GM15510 (cell line): ENCODE results near the gene GNB1L.

Experiments used
- POLR2A ChIP-seq: IDR thresholded peaks from 3 replicates; pipeline ENCODE4 v1.6.1; 2011; ENCODE audit warnings: borderline replicate concordance; ENCODE audit not compliant: insufficient read length; ENCODE audit errors: extremely low read depth

Gene GNB1L

DNA sequence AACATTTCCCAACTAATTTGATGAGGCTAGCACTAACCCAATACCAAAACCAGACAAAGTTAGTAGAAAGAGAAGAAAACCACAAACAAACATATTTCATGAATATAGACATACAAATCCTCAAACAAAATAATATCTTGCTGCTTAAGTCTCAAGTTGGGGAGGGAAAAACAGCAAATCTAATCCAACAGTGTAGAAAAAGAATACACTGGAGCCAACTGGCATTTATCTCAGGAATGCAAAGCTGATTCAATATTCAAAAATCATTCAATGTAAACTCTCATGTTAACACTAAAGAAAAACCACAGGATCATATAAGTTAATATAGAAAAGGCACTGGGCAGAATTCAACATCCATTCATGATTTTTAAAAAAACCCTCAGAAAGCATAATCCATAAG, 18.2 kb downstream of the GNB1L start:
- no peak for TF ChIP-seq POLR2A

DNA sequence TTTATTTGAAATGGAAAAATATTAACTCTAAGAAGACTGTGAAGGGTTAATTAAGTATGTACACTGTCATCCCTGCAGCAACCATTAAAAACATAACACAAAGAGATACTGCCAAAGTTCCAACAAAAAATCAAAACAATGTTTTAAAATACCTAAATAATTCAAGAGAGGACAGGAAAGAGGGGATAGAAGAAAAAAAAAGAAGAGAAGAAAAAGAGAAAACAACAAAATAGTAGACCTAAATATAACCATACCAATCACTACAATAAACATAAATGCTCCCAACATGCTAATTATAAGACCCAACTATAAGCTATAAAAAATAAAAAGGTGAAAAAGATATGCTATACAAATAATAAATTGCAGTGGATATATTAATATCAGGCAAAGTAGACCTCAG, 20.1 kb downstream of the GNB1L start:
- TF ChIP-seq POLR2A = no peak

DNA sequence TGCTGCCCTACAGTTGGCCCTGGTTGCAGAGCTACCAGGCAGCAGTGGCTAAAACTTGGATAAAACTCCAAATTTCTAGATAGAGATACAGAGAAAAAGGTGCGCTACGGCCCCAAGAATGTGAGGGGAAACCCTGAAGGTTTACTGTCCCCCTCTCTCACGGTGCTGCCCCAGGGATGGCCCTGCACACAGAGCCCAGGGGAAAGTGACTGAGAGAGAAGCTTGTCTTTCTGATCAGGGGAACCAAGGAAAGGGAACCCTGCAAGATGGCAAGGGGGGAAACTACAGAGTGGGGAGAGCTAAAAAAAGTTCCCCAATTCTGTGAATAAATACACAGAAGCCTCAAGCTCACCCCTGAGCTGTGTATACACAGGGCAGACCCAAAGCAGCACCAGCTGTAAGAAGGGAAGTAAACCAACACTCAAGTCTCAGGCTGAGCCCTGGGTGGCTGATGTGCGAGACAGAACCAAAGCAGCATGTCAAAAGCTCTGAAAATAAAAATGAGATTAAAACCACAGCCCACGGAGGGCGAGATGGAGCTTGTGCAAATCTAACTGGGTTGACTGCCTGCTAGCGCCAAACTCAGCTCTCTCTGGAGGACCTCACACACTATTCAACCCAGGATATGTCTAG, 22.1 kb downstream of the GNB1L start:
- no peak for TF ChIP-seq POLR2A

DNA sequence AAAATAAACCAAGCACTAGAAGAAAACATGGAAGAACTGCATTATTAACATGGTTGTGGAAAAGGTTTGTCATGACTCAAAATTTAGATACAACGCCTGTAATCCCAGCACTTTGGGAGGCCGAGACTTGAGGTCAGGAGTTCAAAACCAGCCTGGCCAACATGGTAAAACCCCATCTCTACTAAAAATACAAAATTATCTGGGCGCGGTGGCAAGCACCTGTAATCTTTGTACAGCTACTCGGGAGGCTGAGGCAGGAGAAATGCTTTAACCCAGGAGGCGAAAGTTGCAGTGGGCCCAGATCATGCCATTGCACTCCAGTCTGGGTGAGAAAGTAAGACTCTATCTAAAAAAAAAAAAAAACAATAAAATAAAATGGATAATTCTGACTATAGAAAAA, 23.7 kb downstream of the GNB1L start:
- no peak for TF ChIP-seq POLR2A

DNA sequence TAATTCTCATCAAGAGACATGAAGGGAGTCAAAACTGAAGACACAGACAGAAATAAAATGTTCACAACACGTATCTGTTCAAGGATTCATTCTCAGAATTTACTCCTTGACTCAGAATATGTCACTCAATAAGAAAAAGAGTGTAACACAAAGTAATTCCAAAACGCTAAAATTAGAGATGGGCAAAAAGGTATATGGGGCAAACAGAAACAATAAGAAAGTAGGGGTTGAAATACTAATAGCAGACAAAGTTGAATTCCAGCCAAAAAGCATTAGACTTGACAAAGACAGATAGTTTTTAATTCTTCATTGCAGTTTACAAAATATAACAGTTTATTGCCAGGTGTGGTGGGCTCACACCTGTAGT, 26.7 kb downstream of the GNB1L start:
- no peak for TF ChIP-seq POLR2A

DNA sequence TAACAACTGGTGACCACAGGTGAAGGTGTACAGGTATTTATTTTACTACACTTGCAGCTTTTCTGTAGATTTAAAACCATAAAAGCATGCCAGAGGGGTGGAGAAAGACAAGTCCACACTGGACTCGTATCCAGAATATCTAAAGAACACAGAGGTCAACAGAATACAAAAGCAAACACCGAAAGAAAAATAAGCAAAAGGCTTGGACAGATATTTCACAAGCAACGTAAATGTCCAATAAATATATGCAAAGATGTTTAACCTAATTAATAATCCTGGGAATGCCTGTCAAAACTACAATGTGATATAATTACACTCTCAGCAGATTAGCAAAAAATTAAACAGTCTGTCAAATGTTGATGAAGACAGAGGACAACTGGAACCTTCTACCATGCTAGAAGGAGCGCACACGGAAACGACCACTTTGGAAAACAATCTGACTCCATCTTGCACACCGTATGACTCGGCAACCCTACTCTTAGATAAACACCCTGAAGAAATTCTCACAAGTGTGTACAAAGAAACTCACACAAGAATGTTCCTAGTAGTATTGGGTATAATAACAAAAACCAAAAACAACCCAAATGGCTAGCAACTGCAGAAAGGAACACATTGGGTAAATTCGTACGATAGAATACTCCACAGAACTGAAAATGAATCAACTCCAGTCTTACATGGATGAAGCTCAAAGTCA, 27.2 kb downstream of the GNB1L start:
- TF ChIP-seq POLR2A = no peak

DNA sequence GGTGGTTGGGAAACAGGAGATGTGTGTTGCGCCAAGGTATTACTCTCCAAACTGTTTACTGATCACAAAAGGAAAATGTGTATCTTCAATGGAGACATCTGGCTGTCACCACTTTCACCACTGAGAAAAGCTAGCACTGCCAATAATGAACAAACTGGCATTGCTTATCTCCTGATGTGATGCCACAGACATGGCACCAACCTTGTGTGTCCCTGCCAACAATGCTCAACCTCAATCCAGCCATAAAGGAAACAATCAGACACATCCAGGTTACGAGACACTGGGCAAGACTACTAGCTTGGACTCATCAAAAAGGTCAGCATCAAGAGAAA, 28.1 kb downstream of the GNB1L start:
- TF ChIP-seq POLR2A = no peak

DNA sequence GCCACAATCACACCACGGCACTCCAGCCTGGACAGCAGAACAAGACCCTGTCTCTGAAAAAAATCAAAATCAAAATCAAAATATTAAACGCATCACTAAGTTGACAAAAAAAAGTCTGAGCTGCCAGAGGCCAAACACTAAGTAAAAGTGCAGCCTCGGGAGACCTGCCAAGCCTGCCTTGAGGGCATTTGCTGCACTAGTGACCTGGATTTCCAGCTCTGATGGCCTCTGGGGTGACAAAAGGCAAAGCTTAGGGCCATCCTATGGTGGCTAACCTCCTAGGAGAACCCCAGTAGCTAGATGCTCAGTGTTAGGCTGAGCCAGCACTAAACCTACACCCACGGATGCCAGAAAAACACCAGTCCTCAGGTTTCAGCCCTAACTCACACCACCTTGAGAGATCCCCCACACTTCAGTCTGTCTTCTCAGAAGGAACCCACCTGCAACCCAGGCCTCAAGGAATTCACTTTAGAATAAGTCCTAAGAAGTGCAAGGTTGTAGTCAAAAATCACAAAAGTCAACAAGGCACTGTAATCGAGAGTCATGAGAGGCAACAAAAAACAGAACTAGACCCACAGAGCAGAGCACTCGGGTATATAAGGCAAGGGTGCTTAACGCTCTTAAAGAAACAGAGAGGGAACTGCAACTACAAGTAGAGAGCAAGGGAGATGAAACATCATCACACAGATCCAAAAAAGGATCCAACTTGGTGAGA, 28.6 kb downstream of the GNB1L start:
- TF ChIP-seq POLR2A = no peak

DNA sequence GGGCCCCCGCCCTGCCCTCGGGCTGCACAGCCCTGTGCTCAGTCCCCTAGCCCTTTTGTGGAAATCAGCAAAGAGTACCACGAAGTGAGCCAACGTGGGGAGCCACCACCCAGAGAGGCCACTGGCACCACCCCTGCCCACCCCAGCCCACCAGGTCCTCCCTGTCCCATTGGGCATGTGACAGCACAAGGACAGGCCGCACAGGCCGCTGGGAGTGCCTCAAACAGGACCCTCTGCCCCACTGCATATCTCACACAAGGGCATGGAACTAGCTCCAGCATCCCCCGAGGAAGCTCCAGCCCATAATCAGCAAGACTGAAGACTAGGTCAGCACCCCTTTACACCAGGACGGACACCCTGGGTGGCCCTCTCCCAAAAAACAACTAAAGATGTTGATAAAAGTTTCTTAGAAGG, 29.7 kb downstream of the GNB1L start:
- no peak for TF ChIP-seq POLR2A

DNA sequence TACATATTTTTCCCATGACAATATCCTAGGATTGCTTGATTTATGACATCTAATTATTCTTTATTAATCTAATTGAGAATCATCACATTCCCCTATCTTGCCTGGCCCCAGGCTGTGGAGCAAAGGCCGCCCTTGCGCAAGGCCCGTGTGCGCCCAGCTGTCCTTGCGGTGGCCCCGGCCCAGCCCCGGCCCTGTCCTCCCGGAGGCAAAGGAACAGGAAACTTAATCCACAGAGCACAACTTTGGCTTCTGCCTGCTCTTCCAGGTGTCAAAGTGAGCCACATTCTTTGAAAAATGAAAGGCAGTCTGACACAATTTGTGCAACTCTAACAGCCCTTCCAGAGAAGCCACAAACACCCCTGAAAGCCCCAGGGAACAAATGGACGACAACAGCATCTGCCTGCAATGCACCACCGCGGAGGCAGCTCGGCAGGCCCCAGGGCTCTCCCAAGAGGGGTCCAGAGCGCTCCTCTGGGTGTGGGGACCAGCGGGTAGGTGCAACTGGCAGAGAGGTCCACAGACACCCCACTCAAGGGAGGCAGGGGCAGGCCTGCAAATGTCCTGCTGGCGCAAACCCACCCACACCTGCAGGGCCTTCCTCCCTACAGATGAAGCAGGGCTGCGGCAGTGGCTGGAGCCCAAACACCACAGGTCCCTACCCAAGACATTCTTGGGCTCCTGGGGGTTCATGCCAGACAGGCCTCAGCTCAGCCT, 30.3 kb downstream of the GNB1L start:
- no peak for TF ChIP-seq POLR2A

DNA sequence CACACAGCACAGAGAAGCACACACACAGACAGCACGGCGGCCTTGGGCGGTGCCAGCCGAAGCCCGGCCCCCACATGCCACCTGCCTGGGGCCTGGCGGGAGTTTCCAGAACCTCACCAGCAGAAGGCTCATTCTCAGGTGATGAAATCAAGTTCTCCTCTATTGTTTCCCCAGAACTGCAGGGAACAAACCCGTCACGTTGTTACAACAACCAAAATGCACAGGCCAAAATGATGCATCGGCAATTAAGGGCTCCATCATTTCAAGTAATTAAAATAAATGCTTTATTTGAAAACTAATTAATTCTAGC, 30.8 kb downstream of the GNB1L start:
- no peak for TF ChIP-seq POLR2A

DNA sequence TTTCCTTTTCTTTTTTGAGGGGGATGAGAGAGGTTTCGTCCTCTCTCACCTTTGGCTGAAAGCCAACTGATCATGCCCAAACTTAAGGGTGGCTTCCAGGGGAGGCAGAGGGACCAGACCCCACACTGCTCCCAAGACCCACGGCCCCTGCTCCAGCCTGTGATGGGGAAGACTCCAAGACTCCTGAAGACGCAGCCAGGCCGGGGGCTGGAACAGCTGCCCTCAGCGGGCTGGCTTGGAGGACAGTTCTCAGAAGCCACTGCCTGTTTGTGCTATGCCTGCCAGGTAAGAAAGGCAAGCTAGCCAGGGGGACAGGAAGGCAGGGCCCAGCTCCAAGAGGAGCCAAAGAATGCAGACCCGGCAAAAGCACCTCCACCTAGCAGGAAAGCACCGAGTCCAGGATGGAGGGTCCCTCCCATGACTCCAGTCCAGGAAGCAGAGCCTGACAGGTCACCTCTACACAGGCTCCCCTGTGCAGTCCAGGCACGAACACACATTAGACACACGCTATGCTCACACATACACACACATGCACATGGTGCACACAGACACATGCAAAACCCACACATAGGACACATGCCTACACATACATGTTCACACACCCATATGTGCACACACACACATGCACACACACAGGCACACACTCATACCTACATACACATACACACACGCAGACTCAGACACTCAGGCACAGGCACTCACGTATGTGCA, 31.3 kb downstream of the GNB1L start:
- no peak for TF ChIP-seq POLR2A

DNA sequence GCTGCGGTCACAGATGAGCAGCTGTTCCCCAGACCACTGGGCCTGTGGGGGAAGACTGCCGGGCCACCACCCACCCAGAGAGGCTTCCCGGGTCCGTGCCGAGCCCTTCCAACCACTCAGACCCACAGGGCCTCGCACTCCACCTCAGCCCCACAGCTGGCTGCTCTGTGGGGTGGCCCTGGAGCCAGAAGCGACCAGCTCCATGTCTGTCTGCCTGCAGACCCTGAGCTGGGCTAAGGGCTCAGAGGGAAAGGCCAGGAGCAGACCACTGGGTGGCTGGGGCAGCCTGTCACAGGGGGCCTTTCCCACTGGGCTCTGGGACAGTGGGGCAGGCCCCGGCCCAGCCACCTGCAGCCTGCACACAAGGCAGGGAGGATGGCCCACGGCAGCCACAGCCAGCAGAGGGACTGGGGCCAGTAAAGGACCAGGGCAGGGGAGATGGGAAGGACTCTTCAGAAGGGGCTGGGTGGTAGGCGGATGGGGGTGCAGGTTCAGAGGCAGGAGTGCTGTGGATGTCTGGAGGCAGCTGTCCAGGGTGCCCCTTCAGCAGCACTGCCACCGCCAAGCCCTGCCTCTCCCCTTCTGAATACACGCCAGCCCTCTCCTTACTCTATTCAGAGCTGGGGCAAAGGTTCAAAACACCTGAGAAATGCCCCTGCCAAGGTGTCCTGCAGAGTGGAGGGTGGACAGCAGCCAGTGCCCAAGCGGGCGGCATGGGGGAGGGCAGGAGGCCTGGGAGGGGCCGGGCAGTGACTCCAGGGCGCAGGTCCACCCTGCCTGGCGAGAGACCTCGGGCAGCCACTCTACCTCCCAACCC, 32.2 kb downstream of the GNB1L start:
- no peak for TF ChIP-seq POLR2A

DNA sequence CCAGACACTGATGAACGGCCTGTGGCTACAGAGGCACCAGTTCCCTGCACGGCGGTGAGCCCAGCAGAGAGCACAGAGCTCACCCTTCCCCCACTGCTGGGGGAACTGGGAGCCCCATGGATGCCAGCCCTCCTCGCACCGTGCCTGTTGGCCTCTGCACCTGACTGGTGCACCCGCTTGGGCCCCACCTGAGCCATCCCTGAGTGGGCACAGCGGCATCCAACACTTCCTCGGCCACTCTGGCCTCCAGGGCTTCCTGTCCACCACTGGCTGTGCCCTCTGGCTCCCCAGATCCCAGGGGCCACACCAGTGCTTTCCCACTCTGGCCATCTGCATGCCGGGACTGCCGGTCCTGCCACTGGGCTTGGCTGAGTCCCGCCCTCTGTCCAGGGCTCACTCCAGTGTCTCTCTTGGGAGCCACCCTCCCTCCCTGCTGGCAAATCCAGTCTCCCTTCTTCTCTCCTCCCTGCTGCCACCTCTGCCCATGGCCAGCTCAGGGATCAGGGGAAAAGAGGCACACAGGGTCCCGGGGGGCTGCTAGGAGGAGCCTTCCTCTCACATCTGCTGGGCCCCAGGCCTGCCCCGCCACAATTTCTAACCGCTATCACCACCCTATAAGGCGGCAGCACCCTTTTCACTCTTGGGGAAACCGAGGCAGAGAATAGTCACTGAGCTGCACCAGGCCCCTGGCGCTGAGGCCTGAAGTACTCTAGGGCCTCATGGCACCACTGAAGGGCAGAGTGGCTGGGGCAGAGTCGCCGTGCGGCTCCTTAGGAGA, 33.0 kb downstream of the GNB1L start:
- TF ChIP-seq POLR2A = no peak

DNA sequence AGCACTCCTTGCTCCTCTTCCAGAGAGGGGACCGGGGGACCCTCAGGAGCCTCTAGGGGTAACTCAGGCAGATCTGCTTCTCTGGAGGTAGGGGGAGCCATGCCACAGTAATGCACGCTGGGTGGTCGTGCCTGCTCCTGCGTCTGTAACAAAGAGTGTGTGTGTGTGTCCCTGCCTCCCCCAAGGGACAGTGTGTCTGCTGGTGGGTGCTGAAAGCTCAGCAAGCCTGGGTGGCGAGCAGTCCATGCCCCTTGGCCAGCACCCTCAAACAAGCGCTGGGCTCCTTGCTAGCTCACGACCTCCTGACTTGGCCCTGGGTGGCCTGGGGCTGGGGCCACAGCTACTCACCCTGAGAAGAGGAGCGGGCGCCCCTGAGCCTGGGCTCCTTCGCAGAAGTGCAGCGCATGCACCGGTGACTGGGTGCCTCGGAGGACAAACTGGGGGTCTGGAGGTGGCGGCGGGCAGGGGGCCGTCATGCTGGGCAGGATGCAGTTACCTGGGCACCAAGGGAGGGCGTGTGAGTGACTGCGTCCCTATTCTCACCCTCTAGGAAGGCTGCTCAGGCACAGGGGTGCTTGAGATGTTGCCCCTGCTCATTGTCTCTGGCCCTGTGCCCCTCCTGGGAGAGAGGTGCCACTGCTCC, 33.7 kb downstream of the GNB1L start:
- TF ChIP-seq POLR2A = no peak
